GM13977 (cell line): ENCODE results near the gene FUOM.
"Not testable (repeated sequence)": the region's sequence is repeated elsewhere in the genome, so short reads cannot be mapped to it uniquely, and the experiment has no call there.

Source experiments
- DNase-seq: peaks from one replicate; pipeline ENCODE4 v3.0.0; 2012; ENCODE audit warnings: low spot score
- CTCF ChIP-seq: IDR thresholded peaks from 2 replicates; pipeline ENCODE4 v1.5.1; 2012; ENCODE audit warnings: mild to moderate bottlenecking, control low read depth; ENCODE audit not compliant: insufficient read depth; ENCODE audit errors: extremely low read depth, missing control alignments
- in situ Hi-C: fragments of 300-500 bp; cut with MboI; formaldehyde crosslinking; loops from one replicate; pipeline ENCODE4 v1.12.0; 2022; ENCODE audit warnings: low sequenced_read_pairs, low pct_unique_long_range_greater_than_20kb, mixed read lengths, inconsistent platforms; ENCODE audit not compliant: unreplicated experiment

FUOM gene

DNA sequence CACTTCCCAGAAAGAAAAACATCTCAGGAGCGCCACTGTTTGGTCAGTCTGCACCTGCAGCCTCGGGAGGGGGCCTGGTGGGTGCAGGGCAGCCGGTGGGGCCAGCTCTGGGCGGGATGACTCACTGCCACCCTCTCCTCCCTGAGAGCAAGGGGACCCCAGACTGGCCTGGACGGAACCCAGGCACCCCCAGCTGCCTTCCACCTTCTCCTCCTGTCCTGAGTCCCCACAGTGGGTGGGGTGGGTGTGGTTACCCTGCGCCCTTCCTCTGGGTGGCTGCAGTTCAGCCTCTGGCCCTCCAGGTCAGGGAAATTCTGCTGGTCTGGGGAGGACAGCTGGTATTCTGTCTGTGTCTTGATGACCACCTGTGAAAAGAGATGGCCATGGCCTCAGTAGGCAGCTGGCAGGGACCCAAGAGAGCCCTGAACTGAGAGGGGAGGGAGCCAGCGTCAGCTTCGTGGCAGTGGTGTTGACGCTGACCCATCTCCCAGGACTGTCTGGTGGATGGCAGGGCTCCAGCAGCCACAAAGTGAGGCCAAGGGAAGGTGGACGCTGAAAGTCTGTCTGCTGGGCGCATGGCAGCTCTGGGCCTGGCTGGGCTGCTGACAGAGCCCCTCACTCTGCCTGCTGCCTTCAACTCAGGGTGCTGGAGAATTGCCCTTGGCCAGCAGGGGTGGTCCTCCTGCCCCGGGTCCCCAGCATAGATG, 30.0 kb downstream of the FUOM start:
- peak; percentile 32 for DNase-seq
- in situ Hi-C loops = no loop called here
- no peak for TF ChIP-seq CTCF

DNA sequence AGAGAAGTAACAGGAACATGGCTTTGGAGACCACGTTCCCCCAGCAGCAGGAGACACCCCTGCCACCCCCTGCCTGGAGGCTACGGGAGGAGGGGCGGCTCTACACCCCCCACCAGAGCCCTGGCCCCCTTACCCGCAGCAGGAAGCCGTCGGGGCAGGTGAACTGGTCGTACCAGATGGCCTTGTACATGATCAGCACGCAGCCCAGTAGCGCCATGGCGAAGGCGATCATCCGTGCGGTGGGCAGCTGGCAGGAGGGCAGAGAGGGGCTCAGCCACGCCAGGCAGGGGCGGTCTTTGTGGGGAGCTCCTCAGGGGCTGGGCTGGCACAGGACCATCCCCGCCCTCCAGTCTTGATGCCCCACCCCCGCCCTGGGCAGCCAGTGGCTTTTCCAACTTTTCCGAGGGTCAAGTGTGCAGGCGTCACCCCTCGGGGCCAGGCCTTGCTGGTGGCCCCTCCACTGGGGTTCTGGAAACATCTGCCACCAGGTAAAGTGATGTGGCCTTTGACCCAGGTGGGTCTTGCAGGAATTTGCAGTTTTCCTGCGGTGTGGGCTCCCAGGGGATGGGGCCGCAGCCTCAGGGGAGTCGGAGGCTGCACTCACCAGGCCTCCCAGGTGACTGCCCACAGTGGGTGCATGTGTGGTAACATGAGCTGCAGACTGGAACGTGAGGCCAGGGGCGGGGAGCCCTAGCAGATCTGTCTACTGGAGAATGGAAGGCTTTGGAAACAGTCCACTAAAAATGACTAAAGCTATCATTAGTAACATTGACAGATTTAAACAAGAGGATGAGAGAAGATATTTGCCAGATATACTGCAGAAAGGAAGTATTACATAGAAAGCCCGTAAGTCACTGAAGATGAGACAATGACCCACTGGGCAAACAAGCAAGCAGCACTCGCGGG, 30.8 kb downstream of the FUOM start:
- in situ Hi-C loops = no loop called here
- TF ChIP-seq CTCF = no peak
- DNase-seq = peak; percentile 34

DNA sequence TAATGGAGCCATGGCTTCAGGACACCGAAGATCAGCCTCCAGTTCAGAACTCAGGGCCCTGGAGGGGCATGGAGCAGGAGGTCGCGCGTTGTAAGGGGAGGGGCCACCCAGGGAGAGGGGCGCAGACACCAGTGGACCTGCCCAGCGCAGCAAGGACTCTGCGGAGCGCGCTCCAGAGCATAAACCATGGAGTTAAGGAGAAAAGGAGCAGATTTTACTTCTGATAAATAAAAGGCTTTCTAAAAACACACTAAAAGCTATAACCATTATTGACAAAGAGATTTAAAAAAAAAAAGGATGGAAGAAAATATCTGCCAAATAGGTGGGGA, 31.6 kb downstream of the FUOM start:
- in situ Hi-C loops = no loop called here
- DNase-seq = no peak
- no peak for TF ChIP-seq CTCF

DNA sequence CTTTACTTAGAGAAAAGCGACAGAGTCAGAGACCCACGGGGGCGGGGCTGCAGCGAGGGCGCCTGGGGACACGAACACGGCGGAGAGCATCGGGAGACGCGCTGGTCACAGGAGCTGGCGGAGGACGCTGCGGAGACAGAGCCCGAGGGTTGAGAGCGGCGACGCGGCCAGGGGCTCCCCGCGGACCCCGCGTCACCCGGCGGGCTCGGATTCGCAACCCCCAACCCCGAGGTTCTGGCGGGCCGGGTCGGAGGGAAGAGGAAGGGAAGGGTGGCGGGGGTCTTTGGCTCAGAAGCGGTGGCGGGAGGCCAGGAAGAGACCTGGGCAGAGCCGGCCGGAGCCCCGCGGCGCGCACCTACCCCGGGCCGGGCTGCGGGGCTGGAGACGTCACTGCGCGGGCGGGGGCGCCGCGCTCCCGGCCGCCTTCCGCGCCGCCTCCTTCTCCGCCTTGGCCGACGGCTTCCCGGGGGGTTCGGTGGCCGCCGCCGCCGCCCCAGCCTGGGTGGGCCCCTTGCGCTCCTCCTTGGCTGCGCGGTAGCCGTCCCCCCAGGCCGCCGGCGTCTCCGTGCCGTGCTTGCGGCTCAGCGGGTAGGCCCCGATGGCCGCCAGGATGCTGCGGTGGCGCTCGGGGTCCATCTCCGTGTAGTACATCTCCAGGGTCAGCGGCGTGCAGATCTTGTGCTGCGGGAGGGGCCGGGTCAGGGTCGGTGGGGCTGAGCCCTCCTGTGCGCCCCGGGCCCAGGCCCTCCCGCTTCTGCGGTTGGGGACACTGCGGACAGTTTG, 32.2 kb downstream of the FUOM start:
- in situ Hi-C loops = no loop called here
- peak; percentile 29 for DNase-seq
- no peak for TF ChIP-seq CTCF

DNA sequence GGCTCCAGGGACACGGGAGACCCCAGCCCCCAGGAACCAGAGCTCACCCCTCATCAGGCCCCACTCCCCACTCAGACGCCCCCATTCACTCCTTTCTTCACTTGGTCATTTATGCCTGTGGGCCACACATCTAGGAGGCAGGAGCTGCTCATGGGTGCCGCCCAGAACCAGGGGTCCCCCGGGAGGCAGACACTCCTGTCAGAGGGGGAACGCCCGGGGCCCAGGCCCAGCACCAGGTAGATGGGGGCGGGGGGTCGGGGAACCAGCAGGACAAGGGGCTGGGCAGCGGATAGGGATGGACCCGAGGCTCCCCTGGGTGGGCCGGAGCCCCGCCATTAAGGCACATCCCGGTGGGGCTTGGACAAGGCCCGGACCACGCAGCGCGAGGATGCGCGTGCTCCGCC, 33.0 kb downstream of the FUOM start:
- in situ Hi-C loops = no loop called here
- no peak for DNase-seq
- TF ChIP-seq CTCF = no peak

- in situ Hi-C loops = no loop called here
- peak; percentile 79 for DNase-seq
- no peak for TF ChIP-seq CTCF
Measured at GRCh38 chr10:133324198-133324792, 33.5 kb downstream of the FUOM start.

- DNase-seq, in situ Hi-C loops: not testable (repeated sequence)
Measured at GRCh38 chr10:133322064-133322709, 35.6 kb downstream of the FUOM start.

- in situ Hi-C loops, DNase-seq: not testable (repeated sequence)
Measured at GRCh38 chr10:133320852-133321422, 36.9 kb downstream of the FUOM start.
